ENCODE results near the gene CCDC28A. TPM values are rescaled to one million over a fixed set of nuclear protein-coding genes. Genes with fewer than 3 reads are reported as not detected.

The CCDC28A gene
- 12.5 and 15.3 TPM in 2 replicates for total RNA-seq

GRCh38 chr6:138773177-138774091, at the start of gene CCDC28A:
Gene CCDC28A (plus strand): TSS chr6:138773769. CDS start chr6:138776121, 2,352 bp downstream.
- Histone ChIP-seq H3K4me3 (ENCODE audit: low read depth, low read length) (peak within 1 kb of the TSS; percentile 86), H3K36me3 (ENCODE audit: control insufficient read depth, insufficient read depth, low read length) (no peaks in the 10 kb centered on the region)

DNA sequence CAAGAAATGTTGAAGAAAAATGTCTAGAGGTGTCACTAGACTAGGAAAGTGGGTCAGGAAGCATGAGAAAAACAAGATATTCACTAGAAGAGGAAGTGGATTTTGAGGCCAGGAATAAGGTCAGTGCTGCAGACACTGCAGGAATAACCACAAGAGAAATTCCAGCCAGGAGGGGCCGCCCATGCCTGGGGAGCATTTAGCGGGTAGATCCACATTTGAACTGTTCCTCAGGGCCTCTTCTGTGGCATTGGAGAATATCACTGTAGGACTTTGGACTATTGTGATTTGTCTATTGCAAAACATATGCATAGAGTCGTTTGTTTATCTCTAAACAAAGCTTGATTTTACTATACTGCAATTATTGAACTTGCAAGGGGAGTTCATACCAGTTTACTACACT, 49.6 kb upstream of the CCDC28A start:
- Histone ChIP-seq H3K4me3 (ENCODE audit: low read depth, low read length) (no peak overlapping the region), H3K27me3 (ENCODE audit: control insufficient read depth, insufficient read depth, low read length) (no peaks in the 10 kb centered on the region), H3K36me3 (ENCODE audit: control insufficient read depth, insufficient read depth, low read length) (no peaks in the 10 kb centered on the region)
- TF ChIP-seq, protein P1, sequence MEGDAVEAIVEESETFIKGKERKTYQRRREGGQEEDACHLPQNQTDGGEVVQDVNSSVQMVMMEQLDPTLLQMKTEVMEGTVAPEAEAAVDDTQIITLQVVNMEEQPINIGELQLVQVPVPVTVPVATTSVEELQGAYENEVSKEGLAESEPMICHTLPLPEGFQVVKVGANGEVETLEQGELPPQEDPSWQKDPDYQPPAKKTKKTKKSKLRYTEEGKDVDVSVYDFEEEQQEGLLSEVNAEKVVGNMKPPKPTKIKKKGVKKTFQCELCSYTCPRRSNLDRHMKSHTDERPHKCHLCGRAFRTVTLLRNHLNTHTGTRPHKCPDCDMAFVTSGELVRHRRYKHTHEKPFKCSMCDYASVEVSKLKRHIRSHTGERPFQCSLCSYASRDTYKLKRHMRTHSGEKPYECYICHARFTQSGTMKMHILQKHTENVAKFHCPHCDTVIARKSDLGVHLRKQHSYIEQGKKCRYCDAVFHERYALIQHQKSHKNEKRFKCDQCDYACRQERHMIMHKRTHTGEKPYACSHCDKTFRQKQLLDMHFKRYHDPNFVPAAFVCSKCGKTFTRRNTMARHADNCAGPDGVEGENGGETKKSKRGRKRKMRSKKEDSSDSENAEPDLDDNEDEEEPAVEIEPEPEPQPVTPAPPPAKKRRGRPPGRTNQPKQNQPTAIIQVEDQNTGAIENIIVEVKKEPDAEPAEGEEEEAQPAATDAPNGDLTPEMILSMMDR (IDR thresholded peaks at IDR 0.05; ENCODE audit: insufficient read depth, low read length, poor library complexity, severe bottlenecking): no peak
- no peak for DNase-seq (ENCODE audit: low read depth)

More at GRCh38 chr6:138773177-138774091, at the start of gene CCDC28A:
- TF ChIP-seq, protein P1 (IDR thresholded peaks at IDR 0.05; ENCODE audit: insufficient read depth, low read length, poor library complexity, severe bottlenecking): no peak
- peak; percentile 73 for DNase-seq (ENCODE audit: low read depth)
- no peaks in the 10 kb centered on the region for H3K27me3 ChIP-seq (ENCODE audit: control insufficient read depth, insufficient read depth, low read length)

DNA sequence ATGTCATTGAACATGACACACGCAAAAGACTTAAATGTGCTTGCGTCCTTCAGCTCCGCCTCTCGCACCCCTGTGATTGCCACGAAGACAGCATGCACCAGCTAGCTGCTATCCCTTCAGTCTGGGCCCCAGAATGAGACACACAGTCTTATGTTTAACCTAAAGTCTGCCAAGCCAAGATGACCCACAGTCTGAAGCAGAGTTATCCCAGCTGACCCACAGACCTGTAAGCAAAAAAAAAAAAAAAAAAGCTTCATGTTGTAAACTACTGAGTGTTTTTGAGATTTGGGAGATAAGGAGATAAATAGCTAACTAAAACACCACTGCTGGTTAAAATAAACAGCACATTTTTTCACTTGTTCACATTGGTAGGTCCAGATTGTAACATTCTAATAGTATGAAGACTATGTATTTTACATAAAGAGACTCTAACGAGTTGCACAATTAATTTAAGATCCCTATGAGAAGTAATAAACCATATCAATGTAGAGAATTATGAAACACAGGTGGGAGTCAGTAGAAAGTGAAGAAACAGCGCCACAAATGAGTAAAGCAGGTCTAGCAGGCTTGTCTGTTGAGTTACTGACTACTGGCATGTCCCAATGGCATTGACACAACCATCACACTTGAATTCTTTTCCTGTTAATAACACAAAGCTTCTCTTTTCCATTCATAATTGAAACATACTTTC, 47.4 kb upstream of the CCDC28A start:
- H3K27me3 ChIP-seq (ENCODE audit: control insufficient read depth, insufficient read depth, low read length): no peaks in the 10 kb centered on the region
- TF ChIP-seq, protein P1 (IDR thresholded peaks at IDR 0.05; ENCODE audit: insufficient read depth, low read length, poor library complexity, severe bottlenecking): no peak
- H3K4me3 ChIP-seq (ENCODE audit: low read depth, low read length): no peak overlapping the region
- H3K36me3 ChIP-seq (ENCODE audit: control insufficient read depth, insufficient read depth, low read length): no peaks in the 10 kb centered on the region
- DNase-seq (ENCODE audit: low read depth): no peak

- no peak for DNase-seq (ENCODE audit: low read depth)
- Histone ChIP-seq H3K27me3 (ENCODE audit: control insufficient read depth, insufficient read depth, low read length) (no peaks in the 10 kb centered on the region), H3K4me3 (ENCODE audit: low read depth, low read length) (no peak overlapping the region), H3K36me3 (ENCODE audit: control insufficient read depth, insufficient read depth, low read length) (no peaks in the 10 kb centered on the region)
- TF ChIP-seq, protein P1 (IDR thresholded peaks at IDR 0.05; ENCODE audit: insufficient read depth, low read length, poor library complexity, severe bottlenecking): no peak
These were observed 46.8 kb upstream of the CCDC28A start for GRCh38 chr6:138726757-138727097.

DNA sequence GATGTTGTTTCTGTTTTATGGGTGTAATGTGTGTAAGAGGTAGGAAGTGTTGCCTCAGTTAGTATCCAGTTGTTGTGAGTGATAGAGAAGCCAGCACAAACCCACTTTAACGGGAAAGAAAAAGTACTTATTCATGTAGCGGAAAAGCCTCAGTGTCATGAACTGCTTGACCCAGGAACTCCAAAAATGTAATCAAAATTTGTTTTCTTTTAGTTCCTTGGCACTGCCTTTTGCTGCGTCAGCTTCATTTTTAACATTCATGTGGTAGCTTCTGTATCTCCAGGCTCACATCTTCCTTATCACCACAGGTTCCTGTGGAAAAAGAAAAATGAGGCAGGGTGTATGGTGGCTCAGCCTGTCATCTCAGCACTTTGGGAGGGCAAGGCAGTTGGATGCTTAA, 46.4 kb upstream of the CCDC28A start:
- no peak for DNase-seq (ENCODE audit: low read depth)
- no peaks in the 10 kb centered on the region for H3K27me3 ChIP-seq (ENCODE audit: control insufficient read depth, insufficient read depth, low read length)
- TF ChIP-seq, protein P1 (IDR thresholded peaks at IDR 0.05; ENCODE audit: insufficient read depth, low read length, poor library complexity, severe bottlenecking): no peak
- H3K36me3 ChIP-seq (ENCODE audit: control insufficient read depth, insufficient read depth, low read length): no peaks in the 10 kb centered on the region
- H3K4me3 ChIP-seq (ENCODE audit: low read depth, low read length): no peak overlapping the region
